ENCODE measurements around the gene LGALSL. TPM values are rescaled to one million over a fixed set of nuclear protein-coding genes. Genes with fewer than 3 reads are reported as not detected.

LGALSL gene
- polyA plus RNA-seq, 1 of the 3 experiments (the other 2 are of a cell fraction) = 6.5 TPM

GRCh38 chr2:64439194-64439593 is 14.8 kb upstream of the LGALSL start:
- Histone ChIP-seq H3K27ac (ENCODE audit: low read depth in 2 of 2, low read length in 1 of 2) (no peak overlapping the region), H3K4me2 (no peak overlapping the region), H3K79me2 (ENCODE audit: insufficient read depth) (no peaks in the 10 kb centered on the region), H3K4me1 (ENCODE audit: control insufficient read depth in 1 of 2, insufficient read depth in 2 of 2, low read depth in 1 of 2, low read length in 1 of 2) (no peaks in the 10 kb centered on the region), H3K9me3 (no peaks in the 10 kb centered on the region), H3K9ac (no peak overlapping the region), H2AFZ (ENCODE audit: low read depth) (no peak overlapping the region), H3K9me2 (no peaks in the 10 kb centered on the region), H3F3A (replicated peaks; ENCODE audit: insufficient read depth) (no peaks in the 10 kb centered on the region), H3K36me3 (replicated peaks in 1 of 2; ENCODE audit: control insufficient read depth in 1 of 2, insufficient read depth in 2 of 2, low read length in 1 of 2) (no peaks in the 10 kb centered on the region), H3K4me3 (ENCODE audit: low read depth in 2 of 2, low read length in 1 of 2) (no peak overlapping the region), H3K27me3 (ENCODE audit: insufficient read depth) (peaks cover 6% of the 10 kb centered on the region), H4K20me1 (ENCODE audit: insufficient read depth) (no peaks in the 10 kb centered on the region)
- DNase-seq = no peak
- POLR2A ChIA-PET = no interaction called here
- CTCF ChIA-PET = interaction anchor here (1.1 kb wide), 1 partner anchor 390 kb away, joined by 3 read pairs; no protein-coding TSS in a partner anchor
- TF ChIP-seq FOXJ3 (CRISPR knock-in tag; IDR thresholded peaks at IDR 0.05) = no peak
- no peak for TF ChIP-seq NRF1 (IDR thresholded peaks at IDR 0.05; ENCODE audit: low read depth, low read length)
- TF ChIP-seq USF2 (IDR thresholded peaks at IDR 0.05; ENCODE audit: borderline replicate concordance, low read depth, low read length) = no peak
- TF ChIP-seq YY1 (IDR thresholded peaks at IDR 0.05; ENCODE audit: low read depth) = no peak
- TF ChIP-seq IRF3 (IDR thresholded peaks at IDR 0.05; ENCODE audit: low read depth, low read length) = no peak
- no peak for TF ChIP-seq RCOR1 (IDR thresholded peaks at IDR 0.05; ENCODE audit: low read length)
- no peak for TF ChIP-seq ELF1 (IDR thresholded peaks at IDR 0.05)
- no peak for TF ChIP-seq EZH2phosphoT487 (IDR thresholded peaks at IDR 0.05; ENCODE audit: borderline replicate concordance, low read depth)
- no peak for TF ChIP-seq MAX (IDR thresholded peaks at IDR 0.05; ENCODE audit: low read depth)

- Histone ChIP-seq H2AFZ (ENCODE audit: low read depth) (no peak overlapping the region), H3K9ac (no peak overlapping the region), H3K27ac (ENCODE audit: low read depth in 2 of 2, low read length in 1 of 2) (no peak overlapping the region), H4K20me1 (ENCODE audit: insufficient read depth) (no peaks in the 10 kb centered on the region), H3K4me1 (ENCODE audit: control insufficient read depth in 1 of 2, insufficient read depth in 2 of 2, low read depth in 1 of 2, low read length in 1 of 2) (no peaks in the 10 kb centered on the region), H3K9me3 (no peaks in the 10 kb centered on the region), H3K9me2 (no peaks in the 10 kb centered on the region), H3K4me2 (no peak overlapping the region), H3K27me3 (ENCODE audit: insufficient read depth) (peaks cover 6% of the 10 kb centered on the region), H3K4me3 (ENCODE audit: low read depth in 2 of 2, low read length in 1 of 2) (no peak overlapping the region), H3K79me2 (ENCODE audit: insufficient read depth) (no peaks in the 10 kb centered on the region), H3K36me3 (replicated peaks in 1 of 2; ENCODE audit: control insufficient read depth in 1 of 2, insufficient read depth in 2 of 2, low read length in 1 of 2) (no peaks in the 10 kb centered on the region), H3F3A (replicated peaks; ENCODE audit: insufficient read depth) (no peaks in the 10 kb centered on the region)
- ChIA-PET POLR2A (no interaction called here), CTCF (interaction anchor here (0.6 to 1.1 kb wide), 3 partner anchors 11 to 129 kb away, joined by 3 read pairs; no protein-coding TSS in a partner anchor)
- WGBS (ENCODE audit: low lambda C conversion rate) = 60% methylated on average over 2 of the region's 2 CpGs
- TF ChIP-seq TCF12 (IDR thresholded peaks at IDR 0.05) = no peak
- no peak for DNase-seq
Observed at GRCh38 chr2:64440843-64441242, 13.1 kb upstream of the LGALSL start.

- H3K4me3 ChIP-seq (ENCODE audit: low read depth in 2 of 2, low read length in 1 of 2) = no peak overlapping the region
- peaks cover 4% of the 10 kb centered on the region for H3K27me3 ChIP-seq (ENCODE audit: insufficient read depth)
- ChIA-PET CTCF (interaction anchor here (1.0 kb wide), 1 partner anchor 111 kb away, joined by 4 read pairs; no protein-coding TSS in a partner anchor), POLR2A (no interaction called here)
- H3F3A ChIP-seq (replicated peaks; ENCODE audit: insufficient read depth) = no peaks in the 10 kb centered on the region
- H3K4me1 ChIP-seq (ENCODE audit: control insufficient read depth in 1 of 2, insufficient read depth in 2 of 2, low read depth in 1 of 2, low read length in 1 of 2) = no peaks in the 10 kb centered on the region
- 65% methylated on average over 4 of the region's 4 CpGs for WGBS (ENCODE audit: low lambda C conversion rate)
- H3K36me3 ChIP-seq (replicated peaks in 1 of 2; ENCODE audit: control insufficient read depth in 1 of 2, insufficient read depth in 2 of 2, low read length in 1 of 2) = no peaks in the 10 kb centered on the region
- H3K27ac ChIP-seq (ENCODE audit: low read depth in 2 of 2, low read length in 1 of 2) = no peak overlapping the region
- no peak overlapping the region for H2AFZ ChIP-seq (ENCODE audit: low read depth)
- no peaks in the 10 kb centered on the region for H3K9me2 ChIP-seq
- no peak overlapping the region for H3K4me2 ChIP-seq
- no peaks in the 10 kb centered on the region for H4K20me1 ChIP-seq (ENCODE audit: insufficient read depth)
- H3K79me2 ChIP-seq (ENCODE audit: insufficient read depth) = no peaks in the 10 kb centered on the region
- no peak overlapping the region for H3K9ac ChIP-seq
- no peak for DNase-seq
- H3K9me3 ChIP-seq = no peaks in the 10 kb centered on the region
- TF ChIP-seq MEF2A (IDR thresholded peaks at IDR 0.05; ENCODE audit: borderline replicate concordance, low read depth) (no peak), MAX (IDR thresholded peaks at IDR 0.05; ENCODE audit: low read depth) (no peak), CHD2 (IDR thresholded peaks at IDR 0.05; ENCODE audit: low read length, partially characterized antibody) (no peak), GATA2 (CRISPR knock-in tag; IDR thresholded peaks at IDR 0.05) (no peak), ZBTB33 (IDR thresholded peaks at IDR 0.05; ENCODE audit: borderline replicate concordance, low read depth) (no peak), IRF3 (IDR thresholded peaks at IDR 0.05; ENCODE audit: low read depth, low read length) (no peak), EP300 (IDR thresholded peaks at IDR 0.05; ENCODE audit: borderline replicate concordance in 1 of 2, low read depth in 1 of 2, low read length in 1 of 2) (no peak), ELF1 (IDR thresholded peaks at IDR 0.05) (no peak), RCOR1 (IDR thresholded peaks at IDR 0.05; ENCODE audit: low read length) (no peak), TCF12 (IDR thresholded peaks at IDR 0.05) (no peak), JUND (IDR thresholded peaks at IDR 0.05) (no peak), MXI1 (IDR thresholded peaks at IDR 0.05; ENCODE audit: low read depth, low read length) (no peak)
Observed at GRCh38 chr2:64442277-64442676, 11.7 kb upstream of the LGALSL start.
